K562 (cell line): ENCODE data around the gene TRIM69. TPM values are rescaled to one million over a fixed set of nuclear protein-coding genes. Genes with fewer than 3 reads are reported as not detected.

ENCODE experiments used
- ADNP ChIP-seq: fragments of 200-800 bp; sonication (Bioruptor generic); IDR thresholded peaks from 2 replicates; pipeline ENCODE4 v1.6.1; 2016; ENCODE audit warnings: missing genetic modification characterization, missing compliant biosample characterization
- ARID1B ChIP-seq: fragments of 450-650 bp; IDR thresholded peaks from 2 replicates; pipeline ENCODE4 v1.6.1; 2016; ENCODE audit warnings: antibody characterized with exemption, mild to moderate bottlenecking, inconsistent platforms
- ARID2 ChIP-seq: fragments of 450-650 bp; IDR thresholded peaks from 2 replicates; pipeline ENCODE4 v1.6.1; 2017; ENCODE audit warnings: antibody characterized with exemption, mild to moderate bottlenecking
- BDP1 ChIP-seq: IDR thresholded peaks from 3 replicates; pipeline ENCODE4 v1.6.1; 2011; ENCODE audit not compliant: insufficient read length, insufficient read depth
- DACH1 ChIP-seq: fragments of 450-650 bp; IDR thresholded peaks from 2 replicates; pipeline ENCODE4 v1.6.1; 2018; ENCODE audit not compliant: partially characterized antibody
- GTF2F1 ChIP-seq: IDR thresholded peaks from 2 replicates; pipeline ENCODE4 v1.6.1; 2011; ENCODE audit warnings: low read depth, low read length, improper control_type of control experiment
- IFI16 ChIP-seq: fragments of 250-450 bp; sonication (Bioruptor Pico); IDR thresholded peaks from 2 replicates; pipeline ENCODE4 v2.1.2; 2022; ENCODE audit warnings: mild to moderate bottlenecking, inconsistent platforms
- PURB ChIP-seq: sonication (generic); formaldehyde crosslinking; IDR thresholded peaks from 2 replicates; pipeline ENCODE4 v1.9.0; 2021; ENCODE audit warnings: low read depth, mild to moderate bottlenecking, missing genetic modification reagents
- SMAD4 ChIP-seq: fragments of 250-450 bp; sonication (Bioruptor Pico); conservative IDR thresholded peaks from 2 replicates; pipeline ENCODE4 v1.8.0; 2021; ENCODE audit warnings: inconsistent platforms, mild to moderate bottlenecking, moderate library complexity
- SMARCA4 ChIP-seq: fragments of 450-650 bp; IDR thresholded peaks from 2 replicates; pipeline ENCODE4 v1.6.1; 2016
- polyA plus RNA-seq, 8 experiments: library from polyadenylated mRNA; depleted of rRNA in 4 of 8; stranded (reverse) in 5 of 8; unstranded in 3 of 8; fragments of >200 nt; fragmentation: Nextera tagmentation in 2 of 8; fragmentation: Illumina TruSeq in 1 of 8; extraction: Ambion mirVana in 2 of 8; extraction: Trizol in 1 of 8; gene quantifications; 2 replicates each; pipeline versions ENCODE4 v1.2.1 to v1.2.3, GENCODE V29; 2011 to 2014; ENCODE audit warnings: inconsistent platforms in 1 of 8, missing spikeins in 1 of 8
- total RNA-seq, 7 experiments: library from RNA; depleted of rRNA in 6 of 7; stranded (reverse); fragments of >200 nt in 6 of 7; fragmentation: Illumina TruSeq in 2 of 7; extraction: Trizol in 2 of 7; gene quantifications; 2 replicates each; pipeline versions ENCODE4 v1.2.1 to v1.2.3, GENCODE V29; 2011 to 2021; ENCODE audit warnings: low replicate concordance in 1 of 7
- TF ChIP-seq, protein P1 (sequence below): fragments of 450-650 bp; IDR thresholded peaks from 2 replicates; pipeline ENCODE4 v1.6.1; 2016; ENCODE audit warnings: mild to moderate bottlenecking, moderate library complexity

TRIM69 gene
- total and polyA plus RNA-seq, 9 of the 15 experiments (the other 6 are each of a cell fraction or from before 2014, with no cell fraction given) = 1.0 to 4.3 (median 2.3) TPM

DNA sequence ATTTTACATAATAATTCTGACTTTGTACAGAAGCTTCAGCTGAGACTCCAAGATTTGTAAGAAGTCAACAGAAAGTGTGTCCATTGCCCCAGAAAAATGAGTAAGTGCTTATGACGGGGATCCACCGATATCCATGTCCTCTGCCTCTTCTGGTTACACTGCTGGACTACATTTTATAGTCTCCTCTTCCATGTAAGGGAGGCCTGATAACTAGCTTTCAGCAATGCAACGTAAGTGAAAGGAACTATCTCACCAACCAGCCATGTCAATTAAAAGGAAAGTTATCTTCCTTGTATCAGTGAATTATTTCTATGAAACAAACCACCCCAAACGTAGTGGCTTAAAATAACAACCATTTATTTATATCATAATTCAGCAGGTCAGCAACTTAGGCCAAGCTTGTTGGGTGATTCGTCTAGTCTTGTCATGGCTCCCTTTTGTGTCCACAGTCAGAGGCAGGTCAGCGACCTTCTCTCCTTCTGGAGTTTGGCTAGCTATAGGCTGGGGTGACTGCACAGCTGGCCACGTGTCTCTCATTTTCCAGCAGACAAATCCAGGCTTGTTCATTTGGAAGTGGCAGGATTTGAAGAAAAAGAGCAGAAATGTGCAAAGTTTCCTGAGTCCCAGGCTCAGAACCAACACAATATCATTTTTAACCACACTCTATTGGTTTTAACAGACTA lies 44.9 kb downstream of the TRIM69 start (continued):
- TF ChIP-seq, protein P1, sequence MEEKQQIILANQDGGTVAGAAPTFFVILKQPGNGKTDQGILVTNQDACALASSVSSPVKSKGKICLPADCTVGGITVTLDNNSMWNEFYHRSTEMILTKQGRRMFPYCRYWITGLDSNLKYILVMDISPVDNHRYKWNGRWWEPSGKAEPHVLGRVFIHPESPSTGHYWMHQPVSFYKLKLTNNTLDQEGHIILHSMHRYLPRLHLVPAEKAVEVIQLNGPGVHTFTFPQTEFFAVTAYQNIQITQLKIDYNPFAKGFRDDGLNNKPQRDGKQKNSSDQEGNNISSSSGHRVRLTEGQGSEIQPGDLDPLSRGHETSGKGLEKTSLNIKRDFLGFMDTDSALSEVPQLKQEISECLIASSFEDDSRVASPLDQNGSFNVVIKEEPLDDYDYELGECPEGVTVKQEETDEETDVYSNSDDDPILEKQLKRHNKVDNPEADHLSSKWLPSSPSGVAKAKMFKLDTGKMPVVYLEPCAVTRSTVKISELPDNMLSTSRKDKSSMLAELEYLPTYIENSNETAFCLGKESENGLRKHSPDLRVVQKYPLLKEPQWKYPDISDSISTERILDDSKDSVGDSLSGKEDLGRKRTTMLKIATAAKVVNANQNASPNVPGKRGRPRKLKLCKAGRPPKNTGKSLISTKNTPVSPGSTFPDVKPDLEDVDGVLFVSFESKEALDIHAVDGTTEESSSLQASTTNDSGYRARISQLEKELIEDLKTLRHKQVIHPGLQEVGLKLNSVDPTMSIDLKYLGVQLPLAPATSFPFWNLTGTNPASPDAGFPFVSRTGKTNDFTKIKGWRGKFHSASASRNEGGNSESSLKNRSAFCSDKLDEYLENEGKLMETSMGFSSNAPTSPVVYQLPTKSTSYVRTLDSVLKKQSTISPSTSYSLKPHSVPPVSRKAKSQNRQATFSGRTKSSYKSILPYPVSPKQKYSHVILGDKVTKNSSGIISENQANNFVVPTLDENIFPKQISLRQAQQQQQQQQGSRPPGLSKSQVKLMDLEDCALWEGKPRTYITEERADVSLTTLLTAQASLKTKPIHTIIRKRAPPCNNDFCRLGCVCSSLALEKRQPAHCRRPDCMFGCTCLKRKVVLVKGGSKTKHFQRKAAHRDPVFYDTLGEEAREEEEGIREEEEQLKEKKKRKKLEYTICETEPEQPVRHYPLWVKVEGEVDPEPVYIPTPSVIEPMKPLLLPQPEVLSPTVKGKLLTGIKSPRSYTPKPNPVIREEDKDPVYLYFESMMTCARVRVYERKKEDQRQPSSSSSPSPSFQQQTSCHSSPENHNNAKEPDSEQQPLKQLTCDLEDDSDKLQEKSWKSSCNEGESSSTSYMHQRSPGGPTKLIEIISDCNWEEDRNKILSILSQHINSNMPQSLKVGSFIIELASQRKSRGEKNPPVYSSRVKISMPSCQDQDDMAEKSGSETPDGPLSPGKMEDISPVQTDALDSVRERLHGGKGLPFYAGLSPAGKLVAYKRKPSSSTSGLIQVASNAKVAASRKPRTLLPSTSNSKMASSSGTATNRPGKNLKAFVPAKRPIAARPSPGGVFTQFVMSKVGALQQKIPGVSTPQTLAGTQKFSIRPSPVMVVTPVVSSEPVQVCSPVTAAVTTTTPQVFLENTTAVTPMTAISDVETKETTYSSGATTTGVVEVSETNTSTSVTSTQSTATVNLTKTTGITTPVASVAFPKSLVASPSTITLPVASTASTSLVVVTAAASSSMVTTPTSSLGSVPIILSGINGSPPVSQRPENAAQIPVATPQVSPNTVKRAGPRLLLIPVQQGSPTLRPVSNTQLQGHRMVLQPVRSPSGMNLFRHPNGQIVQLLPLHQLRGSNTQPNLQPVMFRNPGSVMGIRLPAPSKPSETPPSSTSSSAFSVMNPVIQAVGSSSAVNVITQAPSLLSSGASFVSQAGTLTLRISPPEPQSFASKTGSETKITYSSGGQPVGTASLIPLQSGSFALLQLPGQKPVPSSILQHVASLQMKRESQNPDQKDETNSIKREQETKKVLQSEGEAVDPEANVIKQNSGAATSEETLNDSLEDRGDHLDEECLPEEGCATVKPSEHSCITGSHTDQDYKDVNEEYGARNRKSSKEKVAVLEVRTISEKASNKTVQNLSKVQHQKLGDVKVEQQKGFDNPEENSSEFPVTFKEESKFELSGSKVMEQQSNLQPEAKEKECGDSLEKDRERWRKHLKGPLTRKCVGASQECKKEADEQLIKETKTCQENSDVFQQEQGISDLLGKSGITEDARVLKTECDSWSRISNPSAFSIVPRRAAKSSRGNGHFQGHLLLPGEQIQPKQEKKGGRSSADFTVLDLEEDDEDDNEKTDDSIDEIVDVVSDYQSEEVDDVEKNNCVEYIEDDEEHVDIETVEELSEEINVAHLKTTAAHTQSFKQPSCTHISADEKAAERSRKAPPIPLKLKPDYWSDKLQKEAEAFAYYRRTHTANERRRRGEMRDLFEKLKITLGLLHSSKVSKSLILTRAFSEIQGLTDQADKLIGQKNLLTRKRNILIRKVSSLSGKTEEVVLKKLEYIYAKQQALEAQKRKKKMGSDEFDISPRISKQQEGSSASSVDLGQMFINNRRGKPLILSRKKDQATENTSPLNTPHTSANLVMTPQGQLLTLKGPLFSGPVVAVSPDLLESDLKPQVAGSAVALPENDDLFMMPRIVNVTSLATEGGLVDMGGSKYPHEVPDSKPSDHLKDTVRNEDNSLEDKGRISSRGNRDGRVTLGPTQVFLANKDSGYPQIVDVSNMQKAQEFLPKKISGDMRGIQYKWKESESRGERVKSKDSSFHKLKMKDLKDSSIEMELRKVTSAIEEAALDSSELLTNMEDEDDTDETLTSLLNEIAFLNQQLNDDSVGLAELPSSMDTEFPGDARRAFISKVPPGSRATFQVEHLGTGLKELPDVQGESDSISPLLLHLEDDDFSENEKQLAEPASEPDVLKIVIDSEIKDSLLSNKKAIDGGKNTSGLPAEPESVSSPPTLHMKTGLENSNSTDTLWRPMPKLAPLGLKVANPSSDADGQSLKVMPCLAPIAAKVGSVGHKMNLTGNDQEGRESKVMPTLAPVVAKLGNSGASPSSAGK = peak; percentile 59
- TF ChIP-seq ARID1B (peak; percentile 69), SMAD4 (CRISPR knock-in tag) (0 out of 2 replicates have a peak, but pooled peaks have one; percentile 37), SMARCA4 (peak; percentile 65; the same call in 1 of the 2 replicates), PURB (CRISPR knock-in tag) (no peak), IFI16 (CRISPR knock-in tag) (no peak), DACH1 (no peak), ARID2 (no peak), BDP1 (no peak), GTF2F1 (no peak), ADNP (tag) (peak; percentile 59; the same call in 1 of the 2 replicates)
- TF ChIP-seq, all 486 proteins: peak for 30
